K562 (cell line): ENCODE data around the gene PPP2R2B. TPM values are rescaled to one million over a fixed set of nuclear protein-coding genes. Genes with fewer than 3 reads are reported as not detected.

Experiments
- CBFB ChIP-seq: sonication (generic); formaldehyde crosslinking; IDR thresholded peaks from 2 replicates; pipeline ENCODE4 v1.4.0; 2020; ENCODE audit warnings: mild to moderate bottlenecking, missing genetic modification reagents
- KLF13 ChIP-seq: fragments of 450-650 bp; IDR thresholded peaks from 2 replicates; pipeline ENCODE4 v1.6.1; 2016; ENCODE audit warnings: missing genetic modification characterization, low read depth, mild to moderate bottlenecking, missing compliant biosample characterization, moderate library complexity, borderline replicate concordance
- MEF2D ChIP-seq: conservative IDR thresholded peaks from 2 replicates; pipeline ENCODE4 v1.6.1; 2016; ENCODE audit warnings: low read depth, missing genetic modification characterization, missing compliant biosample characterization
- RAD21 ChIP-seq, 2 experiments: fragments of 250-450 bp in 1 of 2; fragments of 450-650 bp in 1 of 2; sonication (Bioruptor Pico) in 1 of 2; formaldehyde crosslinking in 1 of 2; IDR thresholded peaks in 1 of 2; conservative IDR thresholded peaks in 1 of 2; 2 replicates each; pipeline versions ENCODE4 v1.4.0 to v1.8.0; 2020 to 2022; ENCODE audit warnings: mild to moderate bottlenecking in 2 of 2, moderate library complexity in 1 of 2
- RERE ChIP-seq: sonication (generic); formaldehyde crosslinking; IDR thresholded peaks from 2 replicates; pipeline ENCODE4 v1.8.0; 2023; ENCODE audit warnings: missing genetic modification reagents, mild to moderate bottlenecking, borderline replicate concordance
- SMC3 ChIP-seq: conservative IDR thresholded peaks from 2 replicates; pipeline ENCODE4 v1.6.1; 2011; ENCODE audit warnings: low read depth, low read length, improper control_type of control experiment; ENCODE audit not compliant: insufficient read depth
- SOX6 ChIP-seq: fragments of 450-650 bp; IDR thresholded peaks from 2 replicates; pipeline ENCODE4 v1.6.1; 2014; ENCODE audit warnings: mild to moderate bottlenecking
- polyA plus RNA-seq, 8 experiments: library from polyadenylated mRNA; depleted of rRNA in 4 of 8; stranded (reverse) in 5 of 8; unstranded in 3 of 8; fragments of >200 nt; fragmentation: Nextera tagmentation in 2 of 8; fragmentation: Illumina TruSeq in 1 of 8; extraction: Ambion mirVana in 2 of 8; extraction: Trizol in 1 of 8; gene quantifications; 2 replicates each; pipeline versions ENCODE4 v1.2.1 to v1.2.3, GENCODE V29; 2011 to 2014; ENCODE audit warnings: inconsistent platforms in 1 of 8, missing spikeins in 1 of 8
- total RNA-seq, 7 experiments: library from RNA; depleted of rRNA in 6 of 7; stranded (reverse); fragments of >200 nt in 6 of 7; fragmentation: Illumina TruSeq in 2 of 7; extraction: Trizol in 2 of 7; gene quantifications; 2 replicates each; pipeline versions ENCODE4 v1.2.1 to v1.2.3, GENCODE V29; 2011 to 2021; ENCODE audit warnings: low replicate concordance in 1 of 7
- TF ChIP-seq, protein P1 (sequence below): fragments of 200-800 bp; sonication (Bioruptor generic); IDR thresholded peaks from 2 replicates; pipeline ENCODE4 v1.6.1; 2017; ENCODE audit warnings: missing genetic modification characterization, missing compliant biosample characterization

PPP2R2B gene
- total and polyA plus RNA-seq, 9 of the 15 experiments (the other 6 are each of a cell fraction or from before 2014, with no cell fraction given), result not detected

DNA sequence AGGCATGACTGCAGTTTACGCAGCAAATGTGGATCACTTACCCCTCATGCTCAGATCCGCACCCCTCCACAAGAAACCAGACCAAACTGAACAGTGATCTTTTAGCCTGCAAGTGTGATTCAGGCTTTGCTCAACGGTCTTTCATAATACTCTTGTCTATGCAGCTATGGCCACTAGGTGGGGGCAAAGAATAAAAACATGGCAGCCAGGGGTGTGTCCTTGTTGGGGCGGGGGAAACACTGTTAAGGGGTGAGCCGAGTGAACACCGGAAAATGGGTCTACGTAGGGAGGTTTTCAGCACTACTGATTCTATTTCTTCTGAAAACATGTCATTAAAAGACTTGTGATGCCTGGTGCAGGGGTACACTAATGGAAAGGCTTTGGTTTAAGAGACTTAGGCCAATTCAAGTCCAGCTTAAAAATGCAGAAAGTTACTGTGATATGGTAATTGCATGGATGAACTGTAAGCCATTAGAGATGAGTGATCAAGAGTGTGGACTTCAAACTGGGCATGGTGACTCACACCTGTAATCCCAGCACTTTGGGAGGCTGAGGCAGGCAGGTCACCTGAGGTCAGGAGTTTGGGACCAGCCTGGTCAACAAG, 312.7 kb downstream of the PPP2R2B start (continued):
- TF ChIP-seq CBFB (CRISPR knock-in tag), result no peak
- peak; percentile 58 to 73 for TF ChIP-seq RAD21 (CRISPR knock-in tag; conservative IDR thresholded peaks at IDR 0.05 in 1 of 2, IDR thresholded peaks at IDR 0.05 in 1 of 2)
- TF ChIP-seq RERE (CRISPR knock-in tag), result no peak
- no peak for TF ChIP-seq MEF2D (tag)
- TF ChIP-seq, protein P1, sequence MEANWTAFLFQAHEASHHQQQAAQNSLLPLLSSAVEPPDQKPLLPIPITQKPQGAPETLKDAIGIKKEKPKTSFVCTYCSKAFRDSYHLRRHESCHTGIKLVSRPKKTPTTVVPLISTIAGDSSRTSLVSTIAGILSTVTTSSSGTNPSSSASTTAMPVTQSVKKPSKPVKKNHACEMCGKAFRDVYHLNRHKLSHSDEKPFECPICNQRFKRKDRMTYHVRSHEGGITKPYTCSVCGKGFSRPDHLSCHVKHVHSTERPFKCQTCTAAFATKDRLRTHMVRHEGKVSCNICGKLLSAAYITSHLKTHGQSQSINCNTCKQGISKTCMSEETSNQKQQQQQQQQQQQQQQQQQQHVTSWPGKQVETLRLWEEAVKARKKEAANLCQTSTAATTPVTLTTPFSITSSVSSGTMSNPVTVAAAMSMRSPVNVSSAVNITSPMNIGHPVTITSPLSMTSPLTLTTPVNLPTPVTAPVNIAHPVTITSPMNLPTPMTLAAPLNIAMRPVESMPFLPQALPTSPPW, result peak; percentile 67; the same call in 1 of the 2 replicates
- TF ChIP-seq SMC3, result peak; percentile 62
- TF ChIP-seq KLF13 (tag), result peak; percentile 48; the same call in 1 of the 2 replicates
- no peak for TF ChIP-seq SOX6
